ENCODE data around the gene CLCN6. TPM values are rescaled to one million over a fixed set of nuclear protein-coding genes. Genes with fewer than 3 reads are reported as not detected.

The CLCN6 gene
- total RNA-seq, 1 donor from 2014 or later, result 30.4 TPM

- H3K27me3 Mint-ChIP-seq (ENCODE audit: unreplicated experiment), result no peaks in the 10 kb centered on the region
- H3K4me3 Mint-ChIP-seq (ENCODE audit: unreplicated experiment), result no peak overlapping the region
- H3K9me3 Mint-ChIP-seq (ENCODE audit: unreplicated experiment), result no peaks in the 10 kb centered on the region
- peak; percentile 90 for DNase-seq (ENCODE audit: extremely low spot score, unreplicated experiment)
- peak; percentile 98 for TF ChIP-seq CTCF (IDR thresholded peaks at IDR 0.05)
- no peak overlapping the region for H3K27ac Mint-ChIP-seq (ENCODE audit: unreplicated experiment)
- peaks cover 41% of the 10 kb centered on the region for H3K36me3 Mint-ChIP-seq (ENCODE audit: unreplicated experiment)
- H3K4me1 Mint-ChIP-seq (ENCODE audit: unreplicated experiment), result peaks cover 19% of the 10 kb centered on the region
These were observed 32.6 kb downstream of the CLCN6 start for GRCh38 chr1:11838349-11839272.

GRCh38 chr1:11839727-11840705 is 34.0 kb downstream of the CLCN6 start:
- DNase-seq (ENCODE audit: extremely low spot score, unreplicated experiment), result no peak
- H3K36me3 Mint-ChIP-seq (ENCODE audit: unreplicated experiment), result peaks cover 39% of the 10 kb centered on the region
- no peak overlapping the region for H3K4me3 Mint-ChIP-seq (ENCODE audit: unreplicated experiment)
- peaks cover 19% of the 10 kb centered on the region for H3K4me1 Mint-ChIP-seq (ENCODE audit: unreplicated experiment)
- no peaks in the 10 kb centered on the region for H3K9me3 Mint-ChIP-seq (ENCODE audit: unreplicated experiment)
- no peaks in the 10 kb centered on the region for H3K27me3 Mint-ChIP-seq (ENCODE audit: unreplicated experiment)
- TF ChIP-seq CTCF (IDR thresholded peaks at IDR 0.05), result no peak
- no peak overlapping the region for H3K27ac Mint-ChIP-seq (ENCODE audit: unreplicated experiment)

GRCh38 chr1:11841245-11842153 is 35.5 kb downstream of the CLCN6 start:
- H3K27ac Mint-ChIP-seq (ENCODE audit: unreplicated experiment), result peak overlapping the region; percentile 57
- no peak overlapping the region for H3K4me3 Mint-ChIP-seq (ENCODE audit: unreplicated experiment)
- no peaks in the 10 kb centered on the region for H3K9me3 Mint-ChIP-seq (ENCODE audit: unreplicated experiment)
- no peak for DNase-seq (ENCODE audit: extremely low spot score, unreplicated experiment)
- TF ChIP-seq CTCF (IDR thresholded peaks at IDR 0.05), result no peak
- peaks cover 19% of the 10 kb centered on the region for H3K4me1 Mint-ChIP-seq (ENCODE audit: unreplicated experiment)
- H3K27me3 Mint-ChIP-seq (ENCODE audit: unreplicated experiment), result no peaks in the 10 kb centered on the region
- peaks cover 41% of the 10 kb centered on the region for H3K36me3 Mint-ChIP-seq (ENCODE audit: unreplicated experiment)

GRCh38 chr1:11842154-11843041 is 36.4 kb downstream of the CLCN6 start:
- Mint-ChIP-seq H3K4me3 (ENCODE audit: unreplicated experiment) (no peak overlapping the region), H3K4me1 (ENCODE audit: unreplicated experiment) (peaks cover 19% of the 10 kb centered on the region), H3K27ac (ENCODE audit: unreplicated experiment) (peak overlapping the region; percentile 57), H3K9me3 (ENCODE audit: unreplicated experiment) (no peaks in the 10 kb centered on the region), H3K36me3 (ENCODE audit: unreplicated experiment) (peaks cover 47% of the 10 kb centered on the region), H3K27me3 (ENCODE audit: unreplicated experiment) (no peaks in the 10 kb centered on the region)
- TF ChIP-seq CTCF (IDR thresholded peaks at IDR 0.05), result no peak
- no peak for DNase-seq (ENCODE audit: extremely low spot score, unreplicated experiment)
